OCI-LY7 (cell line): Measurements from ENCODE around the gene CLTCL1.

Experiments
- CTCF ChIP-seq: fragments of 200-600 bp; sonication (generic); conservative IDR thresholded peaks from 2 replicates; pipeline ENCODE4 v1.5.1; 2014; ENCODE audit warnings: mild to moderate bottlenecking, antibody characterized with exemption, low read length, moderate library complexity, mixed read lengths
- EZH2phosphoT487 ChIP-seq: fragments of 200-600 bp; sonication (generic); IDR thresholded peaks from 2 replicates; pipeline ENCODE4 v1.6.1; 2018; ENCODE audit warnings: low read depth, borderline replicate concordance, mild to moderate bottlenecking, mixed run types, antibody characterized with exemption, low read length, moderate library complexity, mixed read lengths

GRCh38 chr22:19136915-19137314 is 154.6 kb downstream of the CLTCL1 start:
- TF ChIP-seq CTCF (no peak), EZH2phosphoT487 (no peak)
